ENCODE data around the gene PRSS21.

- no peak for TF ChIP-seq POLR2A (IDR thresholded peaks at IDR 0.05)
- no peak for TF ChIP-seq CTCF (IDR thresholded peaks at IDR 0.05)
- TF ChIP-seq EP300 (IDR thresholded peaks at IDR 0.05): no peak
These were observed 18.8 kb downstream of the PRSS21 start for GRCh38 chr16:2835638-2836493.

Measured in tibial nerve (tissue), 4 donors.